GM23338 (cell line): ENCODE data around the gene LRRC4.

Experiments
- CREB1 ChIP-seq: fragments of 250-450 bp; sonication (Bioruptor Pico); IDR thresholded peaks from 2 replicates; pipeline ENCODE4 v1.5.0; 2020; ENCODE audit warnings: low read depth, mild to moderate bottlenecking, moderate library complexity
- CTCF ChIP-seq, 2 experiments: fragments of 200-600 bp in 1 of 2; sonication (generic) in 1 of 2; conservative IDR thresholded peaks; 2 replicates each; pipeline versions ENCODE4 v1.5.1 to v1.6.1; 2016 to 2017; ENCODE audit warnings: antibody characterized with exemption in 2 of 2, low read depth in 2 of 2, mild to moderate bottlenecking in 2 of 2, moderate library complexity in 1 of 2
- EZH2 ChIP-seq: fragments of 200-600 bp; sonication (generic); IDR thresholded peaks from one replicate; pipeline ENCODE4 v1.8.0; 2017; ENCODE audit warnings: antibody characterized with exemption, mild to moderate bottlenecking, low read depth; ENCODE audit not compliant: unreplicated experiment
- EZH2phosphoT487 ChIP-seq: fragments of 200-600 bp; sonication (generic); IDR thresholded peaks from one replicate; pipeline ENCODE4 v1.8.1; 2018; ENCODE audit warnings: antibody characterized with exemption; ENCODE audit not compliant: unreplicated experiment
- JUNB ChIP-seq: IDR thresholded peaks from one replicate; pipeline ENCODE4 v1.6.1; 2016; ENCODE audit warnings: antibody characterized with exemption; ENCODE audit not compliant: unreplicated experiment
- REST ChIP-seq: IDR thresholded peaks from one replicate; pipeline ENCODE4 v1.6.1; 2018; ENCODE audit warnings: antibody characterized with exemption; ENCODE audit not compliant: unreplicated experiment
- ZNF114 ChIP-seq: fragments of 250-450 bp; sonication (Bioruptor Pico); IDR thresholded peaks from 2 replicates; pipeline ENCODE4 v1.5.0; 2020; ENCODE audit warnings: mild to moderate bottlenecking, moderate library complexity

GRCh38 chr7:128020159-128020558 is 11.1 kb downstream of the LRRC4 start:
- TF ChIP-seq CREB1 (CRISPR knock-in tag) (no peak), CTCF (conservative IDR thresholded peaks at IDR 0.05; ENCODE audit: low read depth in 2 of 2) (peak; percentile 93 to 97), EZH2 (no peak), ZNF114 (CRISPR knock-in tag) (no peak), EZH2phosphoT487 (no peak), JUNB (no peak), REST (no peak)
